Neuron (in vitro differentiated cells): Measurements from ENCODE around the gene A1CF.

Experiments
- H2AFZ ChIP-seq: one replicate; pipeline ENCODE4 v1.6.1; 2013; ENCODE audit warnings: low read depth, mild to moderate bottlenecking, inconsistent platforms, low read length, moderate library complexity
- H3K27me3 ChIP-seq: one replicate; pipeline ENCODE4 v1.6.1; 2013; ENCODE audit warnings: low read length; ENCODE audit not compliant: insufficient read depth
- H3K36me3 ChIP-seq: one replicate; pipeline ENCODE4 v1.6.1; 2013; ENCODE audit warnings: low read length; ENCODE audit not compliant: insufficient read depth
- H3K4me1 ChIP-seq: one replicate; pipeline ENCODE4 v1.6.1; 2013; ENCODE audit warnings: low read length; ENCODE audit not compliant: insufficient read depth
- H3K4me3 ChIP-seq: 2 replicates; pipeline ENCODE4 v1.5.1; 2013; ENCODE audit warnings: mild to moderate bottlenecking, low read length, moderate library complexity
- H3K9me3 ChIP-seq: one replicate; pipeline ENCODE4 v1.6.1; 2013; ENCODE audit warnings: low read length

The A1CF gene

DNA sequence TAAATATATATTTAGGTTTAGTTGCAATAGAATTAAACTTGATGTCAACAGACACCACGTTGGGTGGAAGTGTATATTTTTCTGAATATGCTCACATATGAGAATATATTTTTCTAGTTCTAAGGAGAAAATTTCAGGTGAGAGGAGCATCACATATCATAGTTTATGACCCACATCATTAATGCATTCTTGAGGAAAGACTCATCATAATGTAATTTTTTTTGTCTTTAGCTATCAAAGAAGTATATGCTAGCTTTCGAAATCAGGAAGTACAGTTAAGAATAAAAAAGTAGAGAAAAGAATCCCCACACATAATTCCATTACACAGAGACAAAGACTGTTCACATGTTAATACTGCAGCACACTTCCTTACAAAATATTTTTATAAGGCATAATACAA, 30.4 kb downstream of the A1CF start:
- Histone ChIP-seq H3K9me3 (no peaks in the 10 kb centered on the region), H3K4me1 (no peaks in the 10 kb centered on the region), H3K4me3 (no peak overlapping the region), H2AFZ (no peak overlapping the region), H3K36me3 (no peaks in the 10 kb centered on the region), H3K27me3 (no peaks in the 10 kb centered on the region)

DNA sequence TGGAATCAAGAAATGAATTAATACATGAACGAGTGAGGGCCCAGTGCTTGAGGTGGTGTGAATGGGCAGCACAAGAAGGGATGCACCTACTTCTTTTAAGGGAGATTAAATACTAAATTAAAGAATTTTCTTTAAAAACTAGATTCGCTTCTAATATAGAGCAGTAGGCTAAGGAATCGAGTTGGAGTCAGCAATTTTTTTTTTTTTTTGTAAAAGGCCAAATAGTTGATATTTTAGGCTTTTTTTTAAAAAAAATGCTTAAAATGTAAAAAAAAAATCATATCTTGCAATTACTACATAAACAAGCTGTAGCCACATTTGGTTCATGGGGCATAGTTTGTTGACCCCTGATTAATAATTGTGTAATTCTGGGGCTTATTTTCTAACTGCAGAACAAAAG, 31.9 kb downstream of the A1CF start:
- Histone ChIP-seq H2AFZ (no peak overlapping the region), H3K27me3 (no peaks in the 10 kb centered on the region), H3K9me3 (no peaks in the 10 kb centered on the region)

DNA sequence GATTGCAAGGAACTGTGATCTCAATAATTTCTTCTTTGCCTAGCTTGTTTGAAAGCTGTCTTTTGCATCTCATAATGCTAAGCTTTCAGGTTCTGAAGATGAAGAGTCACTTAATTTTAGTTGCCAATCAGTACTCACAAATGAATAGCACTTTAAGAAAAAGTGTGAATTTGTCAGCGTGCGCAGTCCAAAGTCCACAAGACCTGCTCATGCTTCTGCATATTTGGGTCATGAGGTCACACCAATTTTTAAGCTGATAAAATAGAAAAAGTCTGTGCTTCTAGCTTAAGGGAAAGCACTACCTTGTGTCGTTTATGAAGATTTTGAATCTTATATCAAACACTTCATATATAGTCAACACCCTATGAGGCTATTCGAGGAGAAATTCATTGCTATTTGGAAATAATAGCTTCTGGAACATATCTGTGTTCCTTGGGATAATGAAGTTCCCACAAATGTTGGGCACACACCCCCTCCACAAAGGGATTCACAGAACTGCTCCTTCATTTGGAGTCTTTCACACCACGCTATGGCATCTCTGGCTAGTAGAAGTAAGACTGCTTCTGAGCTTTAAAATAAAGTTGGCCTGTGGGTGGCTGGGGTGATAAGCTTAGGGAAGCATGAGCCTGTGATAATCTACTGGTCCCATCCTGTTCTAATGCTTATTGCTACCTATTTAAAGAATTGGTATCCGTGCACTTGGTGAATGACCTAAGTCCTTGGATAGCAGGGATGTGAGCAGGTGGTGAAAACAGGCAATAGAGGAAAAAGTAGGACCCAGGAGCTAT, 33.3 kb downstream of the A1CF start:
- H3K9me3 ChIP-seq: no peaks in the 10 kb centered on the region
- no peaks in the 10 kb centered on the region for H3K4me1 ChIP-seq
- no peaks in the 10 kb centered on the region for H3K27me3 ChIP-seq
- no peak overlapping the region for H3K4me3 ChIP-seq
- no peaks in the 10 kb centered on the region for H3K36me3 ChIP-seq
- no peak overlapping the region for H2AFZ ChIP-seq

More for the DNA sequence above, 31.9 kb downstream of the A1CF start:
- Histone ChIP-seq H3K36me3 (no peaks in the 10 kb centered on the region), H3K4me3 (no peak overlapping the region), H3K4me1 (no peaks in the 10 kb centered on the region)

DNA sequence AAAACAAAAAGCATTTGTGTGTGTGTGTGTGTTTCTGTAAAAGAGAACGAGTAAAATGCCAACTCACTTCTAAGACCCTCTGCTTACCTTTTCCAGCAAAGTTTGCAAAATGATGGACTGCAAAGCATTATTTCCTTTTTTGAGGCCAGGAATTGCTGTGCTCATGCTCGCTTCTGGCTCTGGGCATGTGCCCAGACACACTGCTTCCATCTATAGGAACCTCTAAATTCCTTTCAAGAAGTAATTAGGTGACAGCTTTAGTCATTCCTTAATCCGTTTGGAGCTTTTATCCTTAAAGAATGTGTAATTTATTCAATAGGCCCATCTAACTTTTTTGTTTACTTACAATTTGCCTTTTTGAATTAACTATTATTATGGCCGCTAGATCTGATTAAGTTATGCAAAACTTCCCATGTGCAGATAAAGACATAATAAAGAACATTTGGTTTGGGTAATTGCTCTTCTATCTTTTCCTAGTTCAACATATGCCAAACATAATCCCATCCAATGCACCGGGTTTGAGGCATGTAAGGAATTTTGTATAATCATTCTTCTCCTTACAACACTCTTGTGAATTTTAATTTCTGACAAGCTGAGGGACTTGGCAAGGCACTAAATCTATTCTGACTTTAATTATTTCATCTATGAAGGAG, 34.7 kb downstream of the A1CF start:
- H3K36me3 ChIP-seq: no peaks in the 10 kb centered on the region
- no peak overlapping the region for H2AFZ ChIP-seq
- no peaks in the 10 kb centered on the region for H3K27me3 ChIP-seq
- H3K4me1 ChIP-seq: no peaks in the 10 kb centered on the region
- no peaks in the 10 kb centered on the region for H3K9me3 ChIP-seq
- no peak overlapping the region for H3K4me3 ChIP-seq

DNA sequence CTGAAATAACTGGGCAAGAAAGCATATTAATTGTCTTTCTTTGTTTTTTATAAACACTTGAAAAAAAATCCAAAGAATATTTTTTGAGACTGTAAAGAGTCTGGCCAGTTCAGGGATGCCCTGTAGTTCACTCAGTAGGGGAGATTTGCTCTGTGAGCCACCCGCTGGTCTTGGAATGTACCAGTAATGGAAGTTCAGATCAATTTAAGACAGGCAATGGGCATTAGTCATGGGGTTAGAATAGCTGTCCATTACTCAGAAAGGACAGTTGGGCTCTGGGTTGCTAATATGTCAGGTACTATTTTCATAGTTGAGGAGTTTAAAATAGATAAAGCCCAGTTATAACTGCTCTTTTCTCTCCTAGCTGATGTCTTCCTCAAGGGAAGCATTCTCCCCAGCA, 38.7 kb downstream of the A1CF start:
- no peaks in the 10 kb centered on the region for H3K36me3 ChIP-seq

DNA sequence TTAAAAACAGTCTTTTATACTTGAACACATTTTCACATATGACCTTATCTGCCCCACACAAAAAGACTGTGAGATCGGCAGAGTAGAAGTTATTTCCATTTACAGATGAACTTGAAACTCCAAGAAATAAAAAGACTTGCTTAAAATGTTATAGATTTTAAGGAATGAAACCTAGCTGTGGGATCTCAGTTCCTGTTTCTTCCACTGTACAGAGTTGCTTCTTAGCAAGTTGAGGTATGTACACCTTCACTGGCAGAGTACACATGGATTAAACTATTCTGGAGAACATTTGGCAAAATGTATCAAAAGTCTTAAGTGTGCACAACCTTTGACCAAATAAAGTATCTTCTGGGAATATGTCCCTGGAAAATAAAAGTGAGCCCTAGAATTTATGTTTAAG, 48.3 kb downstream of the A1CF start:
- Histone ChIP-seq H3K9me3 (no peaks in the 10 kb centered on the region), H3K4me3 (no peak overlapping the region), H2AFZ (no peak overlapping the region), H3K4me1 (no peaks in the 10 kb centered on the region), H3K27me3 (no peaks in the 10 kb centered on the region), H3K36me3 (no peaks in the 10 kb centered on the region)

More for the DNA sequence above, 38.7 kb downstream of the A1CF start:
- H3K4me1 ChIP-seq: no peaks in the 10 kb centered on the region
- no peak overlapping the region for H2AFZ ChIP-seq
- no peaks in the 10 kb centered on the region for H3K27me3 ChIP-seq
- H3K9me3 ChIP-seq: no peaks in the 10 kb centered on the region
- H3K4me3 ChIP-seq: no peak overlapping the region

DNA sequence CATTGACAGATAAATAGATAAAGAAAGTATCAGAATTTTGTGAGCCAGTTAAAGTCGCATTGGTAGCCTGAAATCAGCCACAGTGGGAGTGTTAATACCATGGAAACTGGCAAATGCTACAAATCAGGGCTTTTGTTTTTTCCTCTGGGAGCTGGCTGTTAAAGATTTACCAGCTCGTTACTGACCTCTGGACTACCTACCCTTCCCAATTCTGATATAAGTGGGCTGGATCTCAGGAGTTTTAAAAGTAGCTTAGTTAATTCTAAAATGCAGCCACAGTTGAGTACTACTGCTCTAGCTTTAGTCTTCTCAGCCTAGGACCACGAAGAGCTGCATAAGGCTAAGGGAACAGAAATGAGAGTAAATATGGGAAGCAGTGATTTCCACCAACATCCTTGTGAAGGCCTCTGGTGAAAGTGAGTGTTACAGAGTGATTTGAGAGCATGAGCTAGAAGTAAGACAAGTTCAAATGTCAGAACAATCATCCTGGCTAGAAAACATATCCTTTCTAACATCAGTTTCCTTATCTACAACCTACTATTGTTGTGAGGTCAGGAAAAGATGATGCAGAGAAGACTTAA, 53.2 kb downstream of the A1CF start:
- Histone ChIP-seq H3K27me3 (no peaks in the 10 kb centered on the region), H3K4me3 (no peak overlapping the region), H3K36me3 (no peaks in the 10 kb centered on the region), H3K4me1 (no peaks in the 10 kb centered on the region), H2AFZ (no peak overlapping the region), H3K9me3 (no peaks in the 10 kb centered on the region)

DNA sequence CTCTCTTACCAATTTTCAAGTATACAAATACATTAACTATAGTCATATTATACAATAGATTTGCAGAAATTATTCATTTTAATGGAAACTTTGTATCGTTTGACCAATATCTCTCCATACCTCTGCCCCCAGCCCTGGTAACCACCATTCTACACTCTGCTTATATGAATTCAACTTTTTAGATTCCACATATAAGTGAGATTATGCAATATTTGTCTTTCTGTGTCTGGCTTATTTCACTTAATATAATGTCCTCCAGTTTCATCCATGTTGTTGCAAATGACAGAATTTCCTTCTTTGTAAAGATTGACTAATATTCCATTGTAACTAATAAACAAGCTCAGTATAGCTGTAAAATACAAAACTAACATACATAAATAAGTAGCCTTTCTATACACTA, 55.4 kb downstream of the A1CF start:
- no peaks in the 10 kb centered on the region for H3K36me3 ChIP-seq
- H2AFZ ChIP-seq: no peak overlapping the region
- no peaks in the 10 kb centered on the region for H3K9me3 ChIP-seq
- no peaks in the 10 kb centered on the region for H3K4me1 ChIP-seq
- no peak overlapping the region for H3K4me3 ChIP-seq
- H3K27me3 ChIP-seq: no peaks in the 10 kb centered on the region

DNA sequence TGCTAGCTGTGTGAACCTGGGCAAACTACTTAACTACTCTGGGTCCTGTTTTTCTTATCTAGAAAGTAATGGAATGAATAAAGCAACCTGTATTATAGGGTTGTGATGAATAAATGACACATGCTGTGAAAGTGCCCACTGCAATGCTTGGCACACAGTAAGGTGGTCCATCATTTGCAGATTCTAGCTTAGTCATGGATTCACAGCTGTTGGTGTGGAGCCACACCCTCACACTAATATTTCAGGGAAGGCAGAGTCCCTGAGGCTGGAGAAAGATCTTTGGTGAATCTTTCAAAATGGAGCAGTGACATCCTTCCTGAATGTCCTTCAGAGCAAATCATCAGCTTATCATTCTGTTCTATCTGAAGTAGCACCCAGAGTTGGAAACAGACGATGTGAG, 60.6 kb downstream of the A1CF start:
- no peaks in the 10 kb centered on the region for H3K9me3 ChIP-seq
- H3K27me3 ChIP-seq: no peaks in the 10 kb centered on the region
- H3K4me3 ChIP-seq: no peak overlapping the region
- no peaks in the 10 kb centered on the region for H3K4me1 ChIP-seq
- no peak overlapping the region for H2AFZ ChIP-seq
- H3K36me3 ChIP-seq: no peaks in the 10 kb centered on the region

DNA sequence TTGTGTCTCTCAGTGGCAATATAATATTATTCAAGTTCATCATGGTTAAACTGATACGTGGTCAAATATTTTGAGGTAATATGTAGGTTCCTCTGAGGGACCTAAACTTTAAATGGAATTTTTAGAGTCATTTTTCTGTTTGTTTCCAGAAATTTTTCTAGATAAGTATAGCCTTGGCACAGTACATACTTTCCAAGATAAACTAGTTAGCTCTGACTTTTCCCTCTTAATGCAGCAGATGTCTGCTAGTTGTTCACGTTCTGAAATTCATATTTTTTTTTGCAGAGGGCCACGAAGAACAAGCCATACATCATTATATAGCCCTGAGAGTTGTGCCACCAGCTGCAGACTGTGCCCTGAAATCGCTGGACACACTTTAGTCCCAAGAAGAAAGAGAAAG, 61.6 kb downstream of the A1CF start:
- Histone ChIP-seq H3K27me3 (no peaks in the 10 kb centered on the region), H3K36me3 (no peaks in the 10 kb centered on the region), H3K4me1 (no peaks in the 10 kb centered on the region), H3K4me3 (no peak overlapping the region), H2AFZ (no peak overlapping the region), H3K9me3 (no peaks in the 10 kb centered on the region)

DNA sequence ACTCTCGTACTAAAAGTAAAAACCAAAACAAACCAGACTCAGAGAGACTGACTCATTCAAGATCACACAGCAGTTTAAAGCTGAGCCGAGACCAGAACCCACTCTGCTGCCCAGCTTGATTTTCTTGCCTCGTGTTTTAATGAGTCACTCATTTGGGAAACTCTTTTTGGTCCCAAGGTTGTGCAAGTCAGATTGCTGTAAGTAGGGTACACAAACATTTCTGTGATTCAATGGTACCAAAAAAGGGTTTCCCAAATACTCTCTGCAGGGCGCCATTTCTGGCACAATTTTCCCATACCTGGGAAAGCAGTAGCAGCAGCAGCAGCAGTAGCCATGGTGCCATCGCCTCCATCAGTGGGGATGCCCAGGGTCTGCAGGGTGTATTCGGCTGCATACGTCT, 75.8 kb downstream of the A1CF start:
- Histone ChIP-seq H3K27me3 (no peaks in the 10 kb centered on the region), H3K36me3 (no peaks in the 10 kb centered on the region)

DNA sequence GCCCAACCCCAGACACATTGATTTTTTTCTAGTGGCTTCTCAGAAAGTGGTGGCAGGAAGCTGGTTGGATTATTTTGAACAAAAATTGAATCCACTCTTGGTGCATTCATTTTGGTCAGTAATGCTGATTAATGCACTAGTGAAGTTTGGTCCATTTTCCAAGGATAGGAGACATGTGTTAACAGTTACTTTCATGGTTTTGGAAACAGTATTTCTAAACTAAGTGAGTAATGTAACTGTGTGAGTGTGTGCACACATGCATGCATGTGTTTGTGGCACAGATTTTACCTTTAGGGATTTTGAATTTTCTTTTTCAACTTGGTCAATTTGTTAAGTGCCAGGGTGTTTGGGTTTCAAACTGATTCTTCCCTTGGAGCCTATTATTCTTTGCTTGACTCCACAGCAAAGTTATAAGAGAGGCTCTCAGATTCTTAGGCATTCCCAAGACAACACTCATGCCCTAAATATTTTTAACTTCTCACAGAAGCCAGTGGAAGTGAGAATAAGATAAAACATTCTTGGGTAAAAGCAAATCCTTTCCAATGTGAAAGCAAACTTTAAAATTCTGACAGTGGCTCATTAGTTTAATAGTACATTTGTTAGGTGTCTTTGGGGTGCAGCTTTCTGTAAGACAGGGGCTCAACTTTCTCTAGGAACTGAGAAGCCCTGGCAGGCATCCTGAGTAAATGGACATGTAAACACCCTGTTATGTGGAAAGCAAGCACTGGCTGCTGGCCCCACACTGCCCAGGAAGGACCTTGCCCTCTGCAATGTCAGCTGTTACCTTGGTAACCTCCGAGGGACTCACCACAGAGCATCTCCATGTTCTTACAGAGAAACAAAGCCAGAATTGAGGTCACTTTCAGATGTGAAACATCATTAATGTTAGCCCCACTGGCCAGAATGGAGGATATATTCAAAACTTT, 77.3 kb downstream of the A1CF start:
- no peak overlapping the region for H3K4me3 ChIP-seq

More for the DNA sequence above, 75.8 kb downstream of the A1CF start:
- Histone ChIP-seq H3K4me1 (peaks cover 14% of the 10 kb centered on the region), H2AFZ (no peak overlapping the region), H3K4me3 (no peak overlapping the region), H3K9me3 (no peaks in the 10 kb centered on the region)

More for the DNA sequence above, 77.3 kb downstream of the A1CF start:
- no peaks in the 10 kb centered on the region for H3K36me3 ChIP-seq
- peaks cover 14% of the 10 kb centered on the region for H3K4me1 ChIP-seq
- H3K9me3 ChIP-seq: no peaks in the 10 kb centered on the region
- no peaks in the 10 kb centered on the region for H3K27me3 ChIP-seq
- no peak overlapping the region for H2AFZ ChIP-seq
